NB4 (cell line): ENCODE results near the gene CASZ1.

Experiments
- DNase-seq: peaks from one replicate; pipeline ENCODE4 v3.0.0; 2010; ENCODE audit warnings: low read depth
- H3K4me3 ChIP-seq: one replicate; pipeline ENCODE4 v1.5.1; 2011; ENCODE audit warnings: mild to moderate bottlenecking, low read depth, low read length, moderate library complexity
- CTCF ChIP-seq: IDR thresholded peaks from one replicate; pipeline ENCODE4 v1.5.1; 2012; ENCODE audit warnings: low read depth, low read length
- MAX ChIP-seq: IDR thresholded peaks from 2 replicates; pipeline ENCODE4 v1.6.1; 2011; ENCODE audit warnings: low read depth, low read length
- MYC ChIP-seq: IDR thresholded peaks from 2 replicates; pipeline ENCODE4 v1.6.1; 2011; ENCODE audit warnings: low read depth, low read length
- POLR2A ChIP-seq: IDR thresholded peaks from 2 replicates; pipeline ENCODE4 v1.6.1; 2011; ENCODE audit warnings: mild to moderate bottlenecking; ENCODE audit not compliant: insufficient read length; ENCODE audit errors: extremely low read depth

CASZ1 gene

GRCh38 chr1:10624256-10625050, 172.0 kb downstream of the CASZ1 start:
- no peak for DNase-seq
- TF ChIP-seq CTCF: no peak
- TF ChIP-seq MYC: no peak
- TF ChIP-seq MAX: no peak
- no peak for TF ChIP-seq POLR2A
- H3K4me3 ChIP-seq: no peak overlapping the region

GRCh38 chr1:10623686-10624145, 172.7 kb downstream of the CASZ1 start:
- DNase-seq: no peak
- TF ChIP-seq POLR2A (no peak), MYC (no peak), CTCF (no peak), MAX (no peak)
- no peak overlapping the region for H3K4me3 ChIP-seq

GRCh38 chr1:10622910-10623685, 173.3 kb downstream of the CASZ1 start:
- no peak overlapping the region for H3K4me3 ChIP-seq
- DNase-seq: no peak
- no peak for TF ChIP-seq CTCF
- TF ChIP-seq MYC: no peak
- no peak for TF ChIP-seq MAX
- TF ChIP-seq POLR2A: no peak

GRCh38 chr1:10621906-10622305, 174.5 kb downstream of the CASZ1 start:
- no peak for DNase-seq
- TF ChIP-seq POLR2A (no peak), MYC (no peak), MAX (no peak), CTCF (no peak)

GRCh38 chr1:10620776-10621175, 175.7 kb downstream of the CASZ1 start:
- no peak overlapping the region for H3K4me3 ChIP-seq
- DNase-seq: no peak
- TF ChIP-seq CTCF (no peak), POLR2A (no peak), MYC (no peak), MAX (no peak)

More at GRCh38 chr1:10621906-10622305, 174.5 kb downstream of the CASZ1 start:
- H3K4me3 ChIP-seq: no peak overlapping the region
